ENCODE measurements around the gene EP400. TPM values are rescaled to one million over a fixed set of nuclear protein-coding genes. Genes with fewer than 3 reads are reported as not detected.
A peak's percentile ranks its signal among the peaks of the same experiment; 100 is the strongest.

EP400 gene
- total and polyA plus RNA-seq, 2 of the 8 experiments (the other 6 are each of a cell fraction or from before 2014, with no cell fraction given): 13.1 to 69.7 TPM

DNA sequence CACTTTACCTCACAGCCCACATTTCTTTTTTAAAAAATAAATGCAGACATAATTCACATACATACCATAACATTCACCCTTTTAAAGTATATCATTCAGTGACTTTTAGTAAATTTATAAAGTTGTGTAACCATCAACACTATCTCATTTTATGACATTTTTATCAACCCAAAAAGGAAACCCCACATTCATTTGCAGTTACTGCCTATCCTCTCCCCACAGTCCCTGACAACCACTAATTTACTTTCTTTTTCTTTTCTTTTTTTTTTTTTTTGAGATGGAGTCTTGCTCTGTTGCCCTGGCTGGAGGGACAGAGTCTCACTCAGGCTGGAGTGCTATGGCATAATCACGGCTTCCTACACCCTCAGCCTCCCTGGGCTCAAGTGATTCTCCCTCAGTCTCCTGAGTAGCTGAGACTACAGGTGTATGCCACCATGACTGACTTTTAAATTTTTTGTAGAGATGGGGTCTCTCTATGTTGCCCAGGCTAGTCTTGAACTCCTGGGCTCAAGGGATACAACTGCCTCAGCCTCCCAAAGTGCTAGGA is 1.5 kb upstream of the EP400 start:
- ChIA-PET POLR2A (ENCODE audit: partially characterized antibody) (interaction anchor here (0.7 to 1.7 kb wide), 3 partner anchors 9 to 23 kb away, joined by 3 to 9 read pairs (median 3); partner anchors contain the start of gene PUS1), CTCF (ENCODE audit: partially characterized antibody) (interaction anchor here (1.7 kb wide), 1 partner anchor 15 kb away, joined by 6 read pairs; no protein-coding TSS in a partner anchor)
- H2BK20ac ChIP-seq (ENCODE audit: low read length): no peak overlapping the region
- H2BK120ac ChIP-seq (replicated peaks; ENCODE audit: low read depth, low read length): no peak overlapping the region
- no peak overlapping the region for H3K23ac ChIP-seq (ENCODE audit: insufficient read length)
- no peak overlapping the region for H3K27ac ChIP-seq (ENCODE audit: low read depth, low read length)
- no peak for FAIRE-seq
- no peak overlapping the region for H2BK15ac ChIP-seq (ENCODE audit: low read length)
- H3K36me3 ChIP-seq (ENCODE audit: control insufficient read depth in 2 of 4, insufficient read depth in 4 of 4, low read length in 3 of 4): peaks cover 0 to 15% (median 10%) of the 10 kb centered on the region in 4 experiments; a peak in 5 of 8 replicates
- no peak overlapping the region for H2BK5ac ChIP-seq (ENCODE audit: low read depth, low read length)
- whole genome bisulfite sequencing, 2 experiments (ENCODE audit: extremely low coverage in 1 of 2, insufficient coverage in 1 of 2, insufficient read length in 1 of 2, insufficient replicate concordance in 2 of 2, low coverage in 1 of 2, low lambda C conversion rate in 2 of 2, missing lambda C conversion rate in 1 of 2): 77% methylated on average over 1 of the region's 1 CpG; no CpG with 5 or more reads in 1 of the 2 experiments
- H4K5ac ChIP-seq (ENCODE audit: insufficient read length, low read depth, low read length): no peak overlapping the region
- H3K4me3 ChIP-seq (ENCODE audit: extremely low read depth in 1 of 4, insufficient read depth in 2 of 4, low read depth in 3 of 4, low read length in 4 of 4): no peak overlapping the region
- no peak overlapping the region for H2AFZ ChIP-seq (ENCODE audit: low read length)
- no peak overlapping the region for H3K18ac ChIP-seq (ENCODE audit: extremely low read depth, low read length)
- no peak overlapping the region for H3K4me2 ChIP-seq (ENCODE audit: insufficient read depth in 1 of 2, low read depth in 2 of 2, low read length in 2 of 2)
- no peaks in the 10 kb centered on the region for H3K27me3 ChIP-seq (replicated peaks in 1 of 4; ENCODE audit: control insufficient read depth in 3 of 4, extremely low read depth in 1 of 4, insufficient read depth in 3 of 4, low read length in 3 of 4)
- no peak overlapping the region for H4K8ac ChIP-seq (ENCODE audit: extremely low read depth, insufficient read depth, low read length)
- H3K79me2 ChIP-seq (ENCODE audit: control insufficient read depth in 1 of 2, insufficient read depth in 2 of 2, low read length in 2 of 2): peaks cover 9 to 28% of the 10 kb centered on the region in 2 experiments; a peak in 3 of 4 replicates
- H3K79me1 ChIP-seq (ENCODE audit: low read depth, low read length): no peaks in the 10 kb centered on the region
- H3K56ac ChIP-seq (replicated peaks; ENCODE audit: insufficient read length, low read depth, low read length): no peak overlapping the region
- no peak overlapping the region for H3K14ac ChIP-seq (ENCODE audit: insufficient read length)
- 0 out of 2 replicates have a peak overlapping the region, but pooled peaks have one; percentile 50 for H2BK12ac ChIP-seq (ENCODE audit: low read depth, low read length)
- H3K23me2 ChIP-seq (ENCODE audit: low read depth, low read length): no peaks in the 10 kb centered on the region; the same call in 1 of the 2 replicates
- H3K4ac ChIP-seq (replicated peaks; ENCODE audit: insufficient read length, low read depth, low read length): no peak overlapping the region
- H3K4me1 ChIP-seq (replicated peaks in 1 of 4; ENCODE audit: control insufficient read depth in 3 of 4, insufficient read depth in 4 of 4, low read length in 3 of 4): peaks cover 0 to 4% (median 1%) of the 10 kb centered on the region in 4 experiments; a peak in 5 of 7 replicates
- peaks cover 0 to 11% of the 10 kb centered on the region in 2 experiments for H4K20me1 ChIP-seq (replicated peaks in 1 of 2; ENCODE audit: control insufficient read depth in 1 of 2, insufficient read depth in 2 of 2, low read length in 2 of 2)
- TF ChIP-seq JUN (IDR thresholded peaks at IDR 0.05; ENCODE audit: low read depth, low read length) (no peak), TAF7 (optimal IDR thresholded peaks at IDR 0.05; ENCODE audit: borderline replicate concordance, low read depth, low read length) (no peak)
- no peak for DNase-seq (ENCODE audit: low read depth in 1 of 2, low spot score in 2 of 2)
- no peak overlapping the region for H4K91ac ChIP-seq (replicated peaks; ENCODE audit: insufficient read length, low read length)
- H2AK5ac ChIP-seq (ENCODE audit: low read depth, low read length): no peak overlapping the region
- H3K9me3 ChIP-seq (ENCODE audit: insufficient read depth in 2 of 2, low read depth in 1 of 2, low read length in 1 of 2): no peaks in the 10 kb centered on the region
- H3K9ac ChIP-seq (replicated peaks in 1 of 4; ENCODE audit: extremely low read depth in 1 of 4, low read depth in 3 of 4, low read length in 3 of 4): no peak overlapping the region

Measured in H1 (cell line).